ENCODE results near the gene LRRD1. TPM values are rescaled to one million over a fixed set of nuclear protein-coding genes. Genes with fewer than 3 reads are reported as not detected.
"Not testable (repeated sequence)": the region's sequence is repeated elsewhere in the genome, so short reads cannot be mapped to it uniquely, and the experiment has no call there.

The LRRD1 gene
- polyA plus RNA-seq, 3 donors = not detected

DNA sequence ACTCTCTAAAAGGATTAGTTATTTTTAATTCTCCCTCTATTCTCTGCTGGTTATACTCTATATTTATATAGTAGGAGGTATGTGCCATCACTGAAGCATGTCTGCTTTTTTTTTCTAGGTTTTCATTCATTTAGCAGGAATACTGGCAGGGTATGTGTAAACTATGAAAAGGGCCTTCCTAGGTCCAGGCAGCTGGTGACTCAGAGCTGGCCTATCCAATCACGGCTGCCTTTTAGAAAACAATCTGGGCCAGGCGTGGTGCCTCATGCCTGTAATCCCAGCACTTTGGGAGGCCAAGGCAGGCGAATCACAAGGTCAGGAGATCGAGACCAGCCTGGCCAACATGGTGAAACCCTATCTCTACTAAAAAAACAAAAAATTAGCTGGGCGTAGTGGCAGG is 76.1 kb downstream of the LRRD1 start:
- WGBS, 3 donors = 97 to 99% (median 99%) methylated on average over 5 of the region's 5 CpGs

DNA sequence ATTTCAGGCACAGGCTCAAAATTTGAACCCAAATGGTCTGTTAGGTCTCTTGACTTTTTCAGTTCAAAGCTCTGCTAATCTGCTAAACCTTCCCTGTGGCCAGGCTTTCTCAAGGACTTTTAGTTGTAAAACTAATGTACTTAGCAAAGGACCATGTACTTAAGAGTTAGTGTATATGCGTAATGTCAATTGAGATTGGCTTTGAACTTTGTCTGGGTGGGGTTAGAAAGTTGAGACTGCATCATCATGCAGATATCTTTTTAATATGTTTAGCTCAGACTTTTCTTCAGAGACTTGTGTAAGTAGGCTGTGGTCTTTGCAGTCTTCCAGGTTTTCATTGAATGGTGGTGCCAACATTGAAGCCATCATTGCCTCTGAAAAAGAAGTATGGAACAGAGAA is 78.4 kb downstream of the LRRD1 start:
- no peak overlapping the region for H3K27ac ChIP-seq (ENCODE audit: low read depth, low read length)
- WGBS, 3 donors = 95 to 100% (median 99%) methylated on average over 1 of the region's 1 CpG

More for the DNA sequence above, 76.1 kb downstream of the LRRD1 start:
- H3K27ac ChIP-seq (ENCODE audit: low read depth, low read length) = not testable (repeated sequence)

DNA sequence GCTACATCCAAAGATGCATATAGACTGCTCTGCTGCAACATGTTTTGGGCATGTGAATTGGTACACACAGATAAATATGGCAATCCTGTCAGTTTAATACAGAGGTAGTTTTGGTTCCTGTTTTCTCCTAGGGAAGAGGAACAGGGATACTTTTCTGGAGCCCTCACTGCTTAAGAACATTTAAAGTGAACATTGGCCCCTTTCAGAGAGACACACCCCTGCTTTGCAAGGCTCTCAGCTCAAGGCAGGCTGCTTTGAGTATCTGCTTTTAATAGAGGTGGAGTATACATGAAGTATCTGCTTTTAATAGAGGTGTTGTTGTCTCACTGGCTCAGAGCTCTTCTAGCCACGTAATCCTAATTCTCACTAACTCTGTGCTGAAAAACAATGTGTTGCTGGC is 83.6 kb downstream of the LRRD1 start:
- WGBS, 3 donors = 89 to 95% (median 89%) methylated on average over 1 of the region's 1 CpG
- no peak overlapping the region for H3K27ac ChIP-seq (ENCODE audit: low read depth, low read length)

Other genes starting within 250 kb of the LRRD1 start
- 10 to 100 TPM; 10.6 to 13.9 (median 12.2) TPM for gene AKAP9, start 238.3 kb downstream of the LRRD1 start, polyA plus RNA-seq
- gene CYP51A1, start 44.7 kb downstream of the LRRD1 start, polyA plus RNA-seq = 10 to 100 TPM; 10.8 to 26.7 (median 19.7) TPM
- 10 to 100 TPM; 11.8 to 20.1 (median 18.9) TPM for gene KRIT1, start 66.8 kb upstream of the LRRD1 start, polyA plus RNA-seq
- 10 to 100 TPM in 2 of 3 donors, 1 to 10 TPM in 1; 7.5 to 19.2 (median 11.1) TPM for gene ANKIB1, start 66.8 kb upstream of the LRRD1 start, polyA plus RNA-seq